HG03039 (cell line): ENCODE data around the gene SETBP1.

Experiments used
- ATAC-seq: cut with Tn5 transposase; IDR thresholded peaks from one replicate; pipeline ENCODE4 v1.9.1; 2021; ENCODE audit warnings: mild to moderate bottlenecking, moderate library complexity; ENCODE audit not compliant: unreplicated experiment

The SETBP1 gene

DNA sequence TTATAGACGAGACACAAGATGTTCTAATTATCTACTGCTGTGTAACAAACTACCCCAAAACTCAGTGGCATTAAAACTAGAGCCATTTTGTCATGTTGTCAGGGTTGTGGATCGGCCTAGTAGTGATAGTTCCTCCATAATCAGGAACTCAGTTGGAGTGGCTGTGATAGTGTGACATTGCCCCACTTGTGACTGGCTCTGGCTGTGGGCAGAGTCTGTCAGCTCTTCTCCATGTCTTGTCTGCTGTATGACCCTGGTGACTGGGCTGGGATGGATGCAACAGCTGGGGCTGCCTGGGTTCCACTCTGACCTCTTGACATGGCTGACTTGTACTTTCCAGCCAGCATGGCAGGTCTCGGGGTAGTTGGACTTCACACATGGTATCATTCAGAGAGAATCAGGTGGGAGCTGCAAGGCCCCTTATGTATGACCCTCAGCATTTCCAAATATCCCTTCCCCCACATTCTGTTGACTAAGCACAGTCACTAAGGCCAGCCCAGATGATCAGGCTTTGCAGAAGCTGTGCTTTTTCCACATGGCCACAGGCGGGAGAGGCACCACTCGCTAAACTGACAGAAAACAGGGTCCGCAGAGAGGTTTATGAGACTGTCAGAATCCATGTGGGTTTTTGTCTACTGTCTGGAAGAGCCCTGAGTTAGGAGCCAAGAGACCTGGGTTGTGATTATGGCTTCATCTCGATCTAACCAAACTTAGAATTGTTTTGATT is 50.3 kb downstream of the SETBP1 start:
- ATAC-seq = no peak

DNA sequence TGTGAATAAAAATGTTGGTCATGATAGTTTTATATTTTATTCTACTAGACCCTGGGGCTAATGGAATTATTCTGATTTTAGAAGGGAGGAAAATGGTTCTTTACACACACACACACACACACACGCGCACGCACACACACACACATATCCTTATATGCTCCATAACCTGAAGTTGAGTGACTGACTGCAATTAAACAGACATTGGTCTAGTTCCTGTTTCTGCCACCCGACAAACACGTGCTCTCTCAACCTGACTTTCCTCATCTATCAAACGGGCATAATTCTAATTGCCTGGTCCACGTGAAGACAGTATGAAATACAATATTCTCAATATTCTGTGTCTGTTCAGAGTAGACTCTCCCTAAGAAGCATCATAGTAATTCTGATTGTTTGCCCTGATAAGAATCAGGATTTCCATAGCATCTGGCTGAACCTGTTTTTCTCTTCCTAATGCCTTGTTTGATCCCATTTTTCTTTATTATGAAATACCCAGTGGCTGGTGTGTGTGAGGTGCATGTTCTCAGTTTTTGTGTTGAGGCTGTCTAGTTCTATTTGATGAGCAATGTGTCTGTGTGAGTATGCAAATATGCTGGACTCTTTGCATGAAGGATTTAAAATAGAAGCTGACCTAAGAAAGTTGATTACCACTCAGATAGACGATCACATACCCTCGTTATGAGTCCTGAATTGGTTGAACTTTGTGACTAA is 51.0 kb downstream of the SETBP1 start:
- peak; percentile 66 for ATAC-seq

GRCh38 chr18:44732238-44732563 is 51.5 kb downstream of the SETBP1 start:
- no peak for ATAC-seq

DNA sequence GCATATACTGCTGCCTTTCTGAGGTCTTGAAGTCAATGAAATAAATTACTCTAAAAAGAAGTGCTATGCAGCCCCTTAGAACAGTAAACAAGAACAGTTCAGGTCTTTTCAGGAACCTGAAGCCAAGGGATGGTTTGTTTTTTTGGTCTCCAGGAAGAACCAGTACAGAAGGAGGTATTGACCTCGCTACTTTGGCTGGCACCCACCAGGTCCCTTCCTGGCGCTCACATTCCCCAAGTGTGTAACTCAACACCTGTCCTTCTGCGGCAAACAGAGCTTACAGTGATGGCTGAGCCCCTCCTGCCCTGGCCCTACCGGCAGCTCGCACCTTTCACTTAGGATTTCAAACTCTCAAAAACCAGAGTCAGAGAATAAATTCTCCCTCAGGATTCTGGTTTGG is 51.9 kb downstream of the SETBP1 start:
- ATAC-seq = no peak

GRCh38 chr18:44733069-44733753 is 52.5 kb downstream of the SETBP1 start:
- ATAC-seq = no peak

- ATAC-seq = no peak
Observed at GRCh38 chr18:44733754-44734465, 53.2 kb downstream of the SETBP1 start.

DNA sequence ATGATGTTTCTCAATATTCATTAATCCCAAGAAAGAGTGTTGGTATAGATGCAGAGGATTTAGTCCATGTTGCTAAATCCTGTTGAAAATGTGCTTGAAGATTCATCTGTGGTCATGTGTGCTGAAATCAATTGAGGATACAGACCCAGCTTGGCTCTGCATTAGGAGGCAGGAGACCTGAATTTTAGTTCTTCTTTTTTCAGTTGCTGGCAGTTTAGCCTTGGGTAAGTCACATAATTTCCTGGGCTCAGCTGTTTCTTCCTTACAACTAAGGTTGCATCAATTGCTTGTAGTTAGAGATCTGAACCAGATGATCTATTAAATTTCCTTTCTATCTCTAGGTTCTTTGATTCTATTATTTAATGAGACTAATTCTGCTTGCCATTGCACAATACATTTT is 54.4 kb downstream of the SETBP1 start:
- ATAC-seq = no peak

- ATAC-seq = no peak
Observed at GRCh38 chr18:44736664-44737380, 56.1 kb downstream of the SETBP1 start.

DNA sequence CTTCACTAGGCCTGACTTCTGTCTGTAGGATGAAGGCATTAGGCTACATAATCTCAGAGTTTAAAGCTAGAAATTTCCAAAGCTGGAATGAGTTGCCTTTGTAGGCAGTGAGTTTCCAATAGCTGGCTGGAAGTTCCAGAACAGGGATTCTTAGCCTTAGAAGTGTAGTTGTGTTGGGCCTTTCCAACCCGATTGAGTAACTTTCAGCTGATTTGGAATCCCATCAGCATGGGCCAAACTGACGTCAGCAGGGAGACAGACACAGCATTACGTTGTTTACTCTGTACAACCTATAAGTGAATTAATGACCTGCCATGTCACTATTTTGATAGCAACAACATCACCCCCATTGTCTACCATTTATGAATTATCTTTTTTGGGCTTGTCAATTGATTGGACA is 56.9 kb downstream of the SETBP1 start:
- no peak for ATAC-seq

- ATAC-seq = no peak
Observed at GRCh38 chr18:44740000-44740399, 59.3 kb downstream of the SETBP1 start.

GRCh38 chr18:44741085-44741484 is 60.4 kb downstream of the SETBP1 start:
- ATAC-seq = no peak

- ATAC-seq = no peak
Observed at GRCh38 chr18:44741511-44741910, 60.8 kb downstream of the SETBP1 start.

GRCh38 chr18:44742126-44742525 is 61.4 kb downstream of the SETBP1 start:
- ATAC-seq = no peak

DNA sequence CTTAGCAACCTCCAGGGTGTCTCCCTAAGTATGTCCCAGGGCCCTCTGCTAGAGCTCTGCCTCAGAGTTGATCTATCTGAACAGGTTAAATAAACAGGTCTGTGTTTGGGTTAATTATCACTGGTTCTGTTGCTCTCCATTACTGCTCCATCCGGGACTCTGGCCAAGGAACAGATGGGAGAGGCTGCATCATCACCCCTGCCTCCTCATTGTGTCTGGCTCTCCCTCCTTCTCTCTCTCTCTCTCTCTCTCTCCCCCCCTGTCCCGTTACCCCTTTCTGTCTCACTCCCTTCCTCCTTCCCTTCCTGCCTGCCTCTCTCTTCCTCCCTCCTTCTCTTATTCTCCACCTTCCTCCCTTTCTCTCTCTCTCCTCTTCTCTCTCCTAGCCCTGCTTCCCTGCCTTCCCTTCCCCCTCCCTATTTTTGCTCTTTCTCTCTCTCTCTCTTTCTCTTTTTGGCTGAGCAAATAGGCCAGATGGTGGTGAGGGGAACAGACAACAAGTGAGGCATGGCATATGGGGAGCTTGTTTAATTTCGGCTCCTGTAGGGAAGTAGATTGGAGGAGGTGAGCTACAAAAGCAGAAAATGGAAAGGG is 62.1 kb downstream of the SETBP1 start:
- ATAC-seq = no peak

GRCh38 chr18:44743631-44744030 is 62.9 kb downstream of the SETBP1 start:
- ATAC-seq = no peak

DNA sequence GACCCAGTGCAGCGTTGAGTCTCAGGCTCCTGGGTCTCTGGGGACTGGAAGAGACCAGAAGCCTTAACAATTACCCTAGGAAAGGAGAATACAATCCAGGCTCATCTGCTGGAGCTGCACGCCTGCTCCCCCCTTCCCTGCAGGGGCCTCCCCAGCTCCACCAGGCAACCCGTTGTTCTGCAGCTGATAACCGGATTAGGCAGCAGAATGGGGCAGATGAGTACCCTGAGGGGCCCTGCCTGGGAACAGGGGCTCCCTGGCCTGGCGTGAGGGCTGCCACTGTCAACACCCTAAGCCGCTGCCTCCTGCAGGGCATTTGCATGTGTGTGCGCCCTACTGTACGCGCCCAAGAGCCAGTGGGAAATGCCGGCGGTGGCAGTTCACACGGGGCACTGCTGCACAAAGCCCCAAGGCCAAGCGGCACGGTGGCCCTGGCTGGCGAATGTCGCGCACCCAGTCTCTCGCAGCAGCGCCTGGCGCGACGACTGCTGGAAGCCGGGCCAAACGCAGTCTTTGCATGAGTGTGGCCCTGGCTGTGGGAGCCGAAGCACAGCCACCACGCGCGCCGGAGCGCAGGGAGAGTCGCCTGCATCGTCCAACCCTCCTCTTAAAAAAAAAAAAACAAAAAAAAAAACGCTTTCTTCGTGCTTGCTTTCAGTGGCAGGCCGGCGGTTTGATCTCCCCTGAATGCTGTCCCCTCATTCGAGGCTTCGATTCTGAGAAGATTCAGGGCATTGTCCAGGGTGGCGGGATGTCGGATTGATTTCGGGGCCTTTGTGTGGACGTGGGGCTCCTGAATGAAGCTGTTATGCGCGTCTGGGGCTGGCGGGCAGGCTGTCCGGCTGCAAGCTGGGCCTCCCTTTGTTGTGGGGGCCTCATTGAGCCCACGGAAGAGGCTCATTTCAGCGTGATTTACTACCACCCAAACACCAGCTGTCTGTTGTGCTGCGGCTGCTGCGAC is 63.8 kb downstream of the SETBP1 start:
- no peak for ATAC-seq

GRCh38 chr18:44747157-44747556 is 66.5 kb downstream of the SETBP1 start:
- ATAC-seq = no peak

DNA sequence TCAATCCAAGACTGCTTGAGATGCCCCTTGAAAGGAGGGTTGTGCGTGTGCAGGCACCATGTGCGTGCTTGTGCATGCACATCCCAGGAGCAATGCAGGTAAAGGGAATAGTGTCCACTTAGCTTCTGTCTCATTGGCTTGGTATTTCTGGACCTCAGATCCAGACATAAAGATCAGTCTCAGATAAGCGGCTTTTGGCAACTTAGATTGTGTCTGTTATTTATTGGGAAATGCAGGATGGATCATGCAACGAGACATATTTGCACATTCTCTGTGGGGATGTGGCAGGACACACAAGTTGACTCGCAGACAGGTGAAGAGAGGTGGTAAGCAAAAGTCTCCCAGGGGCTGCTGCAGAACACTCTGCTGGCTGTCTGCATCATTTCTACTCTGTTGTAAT is 67.9 kb downstream of the SETBP1 start:
- ATAC-seq = no peak

GRCh38 chr18:44750774-44751173 is 70.1 kb downstream of the SETBP1 start:
- no peak for ATAC-seq
